HepG2 (cell line): ENCODE results near the gene HOXA11. TPM values are rescaled to one million over a fixed set of nuclear protein-coding genes. Genes with fewer than 3 reads are reported as not detected.

ENCODE experiments used
- CBX1 ChIP-seq: IDR thresholded peaks from one replicate; pipeline ENCODE4 v1.6.1; 2016; ENCODE audit warnings: antibody characterized with exemption, low read depth
- RBM22 ChIP-seq: fragments of 200-400 bp; formaldehyde crosslinking; optimal IDR thresholded peaks from 2 replicates; pipeline ENCODE3; 2017; ENCODE audit warnings: mild to moderate bottlenecking, low read length, moderate library complexity
- ZNF17 ChIP-seq: sonication (generic); formaldehyde crosslinking; IDR thresholded peaks from 2 replicates; pipeline ENCODE4 v1.5.0; 2020; ENCODE audit warnings: mild to moderate bottlenecking, missing genetic modification reagents
- polyA plus RNA-seq, 8 experiments: library from polyadenylated mRNA; depleted of rRNA in 3 of 8; stranded (reverse) in 7 of 8; unstranded in 1 of 8; fragments of >200 nt; fragmentation: Illumina TruSeq in 4 of 8; extraction: Trizol in 4 of 8; gene quantifications; 2 replicates each; pipeline versions ENCODE4 v1.2.1 to v1.2.3, GENCODE V29; 2011 to 2016; ENCODE audit warnings: low read depth in 4 of 8, missing spikeins in 1 of 8, mixed read lengths in 1 of 8; ENCODE audit not compliant: insufficient read depth in 1 of 8
- total RNA-seq, 5 experiments: library from RNA; depleted of rRNA; stranded (reverse); fragments of >200 nt; fragmentation: Illumina TruSeq; extraction: Trizol; gene quantifications; 2 replicates each; pipeline ENCODE4 v1.2.3, GENCODE V29; 2016; ENCODE audit warnings: low read depth in 1 of 5
- TF ChIP-seq, protein P1 (sequence below), 2 experiments: fragments of 450-650 bp in 1 of 2; sonication (generic) in 1 of 2; formaldehyde crosslinking in 1 of 2; IDR thresholded peaks; 2 replicates each; pipeline versions ENCODE4 v1.6.1 to v1.8.0; 2016 to 2022; ENCODE audit warnings: antibody characterized with exemption in 1 of 2, mild to moderate bottlenecking in 1 of 2, missing genetic modification reagents in 1 of 2
- TF ChIP-seq, protein P2 (sequence below): sonication (generic); formaldehyde crosslinking; IDR thresholded peaks from 2 replicates; pipeline ENCODE4 v1.9.0; 2022; ENCODE audit warnings: low read depth, missing genetic modification reagents
- TF ChIP-seq, protein P3 (sequence below): IDR thresholded peaks from 2 replicates; pipeline ENCODE4 v1.6.1; 2016

HOXA11 gene
- total and polyA plus RNA-seq, 2 of the 13 experiments (the other 11 are each of a cell fraction or from before 2014, with no cell fraction given) = not detected

DNA sequence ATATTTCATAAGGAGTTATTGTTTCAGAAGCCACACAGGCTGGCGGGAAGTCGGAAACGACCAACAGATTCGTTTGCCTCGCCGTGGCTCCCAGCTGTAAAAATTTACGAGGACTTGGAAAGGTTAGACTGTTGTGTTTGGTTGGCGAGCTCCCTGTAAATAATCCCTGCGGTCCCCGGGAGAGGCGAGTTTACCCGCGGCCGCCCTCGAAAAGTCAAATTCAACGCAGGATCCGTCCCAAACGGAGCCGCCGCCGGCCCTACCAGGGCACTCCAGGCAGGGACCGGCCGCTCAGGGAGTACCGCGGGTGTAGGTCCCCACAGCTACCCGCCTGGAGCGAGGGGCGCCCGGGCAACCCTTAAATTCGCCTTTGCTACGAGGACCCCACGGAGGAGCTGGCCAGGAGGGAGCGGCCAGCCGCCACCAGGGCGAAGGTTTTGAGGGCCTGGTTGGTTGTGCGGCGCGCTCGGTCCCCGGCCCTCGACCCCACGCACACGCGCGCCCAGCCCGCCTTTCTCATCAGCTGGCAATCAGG lies 19.0 kb downstream of the HOXA11 start (continued):
- TF ChIP-seq, protein P1, sequence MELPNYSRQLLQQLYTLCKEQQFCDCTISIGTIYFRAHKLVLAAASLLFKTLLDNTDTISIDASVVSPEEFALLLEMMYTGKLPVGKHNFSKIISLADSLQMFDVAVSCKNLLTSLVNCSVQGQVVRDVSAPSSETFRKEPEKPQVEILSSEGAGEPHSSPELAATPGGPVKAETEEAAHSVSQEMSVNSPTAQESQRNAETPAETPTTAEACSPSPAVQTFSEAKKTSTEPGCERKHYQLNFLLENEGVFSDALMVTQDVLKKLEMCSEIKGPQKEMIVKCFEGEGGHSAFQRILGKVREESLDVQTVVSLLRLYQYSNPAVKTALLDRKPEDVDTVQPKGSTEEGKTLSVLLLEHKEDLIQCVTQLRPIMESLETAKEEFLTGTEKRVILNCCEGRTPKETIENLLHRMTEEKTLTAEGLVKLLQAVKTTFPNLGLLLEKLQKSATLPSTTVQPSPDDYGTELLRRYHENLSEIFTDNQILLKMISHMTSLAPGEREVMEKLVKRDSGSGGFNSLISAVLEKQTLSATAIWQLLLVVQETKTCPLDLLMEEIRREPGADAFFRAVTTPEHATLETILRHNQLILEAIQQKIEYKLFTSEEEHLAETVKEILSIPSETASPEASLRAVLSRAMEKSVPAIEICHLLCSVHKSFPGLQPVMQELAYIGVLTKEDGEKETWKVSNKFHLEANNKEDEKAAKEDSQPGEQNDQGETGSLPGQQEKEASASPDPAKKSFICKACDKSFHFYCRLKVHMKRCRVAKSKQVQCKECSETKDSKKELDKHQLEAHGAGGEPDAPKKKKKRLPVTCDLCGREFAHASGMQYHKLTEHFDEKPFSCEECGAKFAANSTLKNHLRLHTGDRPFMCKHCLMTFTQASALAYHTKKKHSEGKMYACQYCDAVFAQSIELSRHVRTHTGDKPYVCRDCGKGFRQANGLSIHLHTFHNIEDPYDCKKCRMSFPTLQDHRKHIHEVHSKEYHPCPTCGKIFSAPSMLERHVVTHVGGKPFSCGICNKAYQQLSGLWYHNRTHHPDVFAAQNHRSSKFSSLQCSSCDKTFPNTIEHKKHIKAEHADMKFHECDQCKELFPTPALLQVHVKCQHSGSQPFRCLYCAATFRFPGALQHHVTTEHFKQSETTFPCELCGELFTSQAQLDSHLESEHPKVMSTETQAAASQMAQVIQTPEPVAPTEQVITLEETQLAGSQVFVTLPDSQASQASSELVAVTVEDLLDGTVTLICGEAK (IDR thresholded peaks at IDR 0.05) = no peak
- TF ChIP-seq, protein P1 (CRISPR knock-in tag; IDR thresholded peaks at IDR 0.05) = no peak
- TF ChIP-seq CBX1 (no peak), ZNF17 (CRISPR knock-in tag) (no peak), RBM22 (no peak)
- TF ChIP-seq, protein P2, sequence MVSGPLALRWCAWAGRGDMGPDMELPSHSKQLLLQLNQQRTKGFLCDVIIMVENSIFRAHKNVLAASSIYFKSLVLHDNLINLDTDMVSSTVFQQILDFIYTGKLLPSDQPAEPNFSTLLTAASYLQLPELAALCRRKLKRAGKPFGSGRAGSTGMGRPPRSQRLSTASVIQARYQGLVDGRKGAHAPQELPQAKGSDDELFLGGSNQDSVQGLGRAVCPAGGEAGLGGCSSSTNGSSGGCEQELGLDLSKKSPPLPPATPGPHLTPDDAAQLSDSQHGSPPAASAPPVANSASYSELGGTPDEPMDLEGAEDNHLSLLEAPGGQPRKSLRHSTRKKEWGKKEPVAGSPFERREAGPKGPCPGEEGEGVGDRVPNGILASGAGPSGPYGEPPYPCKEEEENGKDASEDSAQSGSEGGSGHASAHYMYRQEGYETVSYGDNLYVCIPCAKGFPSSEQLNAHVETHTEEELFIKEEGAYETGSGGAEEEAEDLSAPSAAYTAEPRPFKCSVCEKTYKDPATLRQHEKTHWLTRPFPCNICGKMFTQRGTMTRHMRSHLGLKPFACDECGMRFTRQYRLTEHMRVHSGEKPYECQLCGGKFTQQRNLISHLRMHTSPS (CRISPR knock-in tag) = no peak
- TF ChIP-seq, protein P3, sequence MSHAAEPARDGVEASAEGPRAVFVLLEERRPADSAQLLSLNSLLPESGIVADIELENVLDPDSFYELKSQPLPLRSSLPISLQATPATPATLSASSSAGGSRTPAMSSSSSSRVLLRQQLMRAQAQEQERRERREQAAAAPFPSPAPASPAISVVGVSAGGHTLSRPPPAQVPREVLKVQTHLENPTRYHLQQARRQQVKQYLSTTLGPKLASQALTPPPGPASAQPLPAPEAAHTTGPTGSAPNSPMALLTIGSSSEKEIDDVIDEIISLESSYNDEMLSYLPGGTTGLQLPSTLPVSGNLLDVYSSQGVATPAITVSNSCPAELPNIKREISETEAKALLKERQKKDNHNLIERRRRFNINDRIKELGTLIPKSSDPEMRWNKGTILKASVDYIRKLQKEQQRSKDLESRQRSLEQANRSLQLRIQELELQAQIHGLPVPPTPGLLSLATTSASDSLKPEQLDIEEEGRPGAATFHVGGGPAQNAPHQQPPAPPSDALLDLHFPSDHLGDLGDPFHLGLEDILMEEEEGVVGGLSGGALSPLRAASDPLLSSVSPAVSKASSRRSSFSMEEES = no peak
